Activated naive CD8-positive, alpha-beta T cell treated with anti-CD3 and anti-CD28 coated beads, Interleukin-2, amount 10 ng/mL, durations not matched to agents 7 days and 5 days (primary cell): ENCODE measurements around the gene KRTAP20-1. TPM values are rescaled to one million over a fixed set of nuclear protein-coding genes. Genes with fewer than 3 reads are reported as not detected.

Experiments
- ATAC-seq: fragments of 150-1000 bp; cut with Tn5 transposase; one replicate; pipeline ENCODE4 v1.10.0; 2021; ENCODE audit warnings: low read depth, moderate library complexity
- POLR2A ChIA-PET: fragments of 350-600 bp; sonication (Branson Sonifier 250); formaldehyde crosslinking; loops from one replicate; lab custom pipeline; 2021; ENCODE audit warnings: antibody characterized with exemption; lab: Charles Lee
- DNase-seq: peaks from one replicate; pipeline ENCODE4 v3.0.0; 2021
- H3K27ac Mint-ChIP-seq: one replicate; pipeline ENCODE4 v1.8.0; 2022; ENCODE audit warnings: mild to moderate bottlenecking, mixed read lengths
- H3K27me3 Mint-ChIP-seq: one replicate; pipeline ENCODE4 v1.8.0; 2022; ENCODE audit warnings: mild to moderate bottlenecking, moderate library complexity, mixed read lengths
- H3K36me3 Mint-ChIP-seq: one replicate; pipeline ENCODE4 v1.8.0; 2021; ENCODE audit warnings: mild to moderate bottlenecking, mixed read lengths
- H3K4me1 Mint-ChIP-seq: one replicate; pipeline ENCODE4 v1.8.0; 2021; ENCODE audit warnings: mixed read lengths
- H3K4me3 Mint-ChIP-seq: one replicate; pipeline ENCODE4 v1.8.0; 2022; ENCODE audit warnings: mild to moderate bottlenecking, moderate library complexity, mixed read lengths
- H3K9me3 Mint-ChIP-seq: one replicate; pipeline ENCODE4 v1.8.0; 2021; ENCODE audit warnings: mixed read lengths
- total RNA-seq, 2 experiments: library from RNA; stranded (reverse); gene quantifications; one replicate each; pipeline ENCODE4 v1.2.3, GENCODE V29; 2021

The KRTAP20-1 gene, protein sequence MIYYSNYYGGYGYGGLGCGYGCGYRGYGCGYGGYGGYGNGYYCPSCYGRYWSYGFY
- not detected for total RNA-seq

DNA sequence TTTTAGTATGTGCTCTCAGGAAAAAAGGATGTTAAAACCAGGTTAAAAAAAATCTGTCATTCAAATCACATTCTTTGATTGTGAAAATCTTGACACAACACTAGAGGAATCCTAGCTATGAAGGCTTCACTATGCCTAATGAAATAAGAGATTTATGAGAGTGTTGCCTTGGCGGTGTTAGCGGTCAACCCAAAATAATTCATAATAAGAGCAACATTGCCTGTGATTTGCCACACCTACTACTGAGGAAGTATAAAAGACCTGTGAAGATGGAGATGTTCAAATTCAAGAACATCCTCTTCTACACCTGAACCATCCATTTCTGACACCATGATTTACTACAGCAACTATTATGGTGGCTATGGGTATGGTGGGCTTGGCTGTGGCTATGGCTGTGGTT, at the start of gene KRTAP20-1:
TSS of gene KRTAP20-1 (plus strand) at position 301 of the 400 bp plus-strand sequence. CDS start at position 331, 30 bp downstream.
- Mint-ChIP-seq H3K36me3 (no peaks in the 10 kb centered on the region), H3K27ac (no peak within 1 kb of the TSS), H3K9me3 (peaks cover 6% of the 10 kb centered on the region), H3K4me1 (no peaks in the 10 kb centered on the region), H3K27me3 (no peaks in the 10 kb centered on the region), H3K4me3 (no peak within 1 kb of the TSS)
- DNase-seq, result no peak
- ATAC-seq, result no peak
- POLR2A ChIA-PET, result no interaction called here

DNA sequence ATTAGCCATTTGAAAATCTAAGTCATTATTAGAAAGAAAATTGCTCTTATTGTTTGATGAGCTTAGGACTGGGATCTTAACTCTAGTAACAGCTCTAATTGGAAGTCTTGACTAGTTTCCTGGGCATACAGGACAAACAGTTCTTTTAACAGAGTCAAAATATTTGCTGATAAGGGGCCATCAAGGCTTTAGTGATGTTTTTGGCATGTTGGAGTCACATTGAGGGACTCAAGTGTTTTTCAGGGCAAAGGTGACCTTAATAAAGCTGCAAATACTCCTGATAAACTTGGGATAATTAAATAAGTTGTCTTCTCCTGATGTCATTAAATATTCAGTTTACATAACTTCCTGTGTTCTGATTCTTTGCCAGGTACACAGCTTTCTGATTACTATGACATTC, 48.6 kb upstream of the KRTAP20-1 start:
- DNase-seq (no peak), ATAC-seq (no peak)
- H3K4me1 Mint-ChIP-seq, result no peaks in the 10 kb centered on the region
- H3K4me3 Mint-ChIP-seq, result no peak overlapping the region
- peaks cover 1% of the 10 kb centered on the region for H3K9me3 Mint-ChIP-seq
- no peaks in the 10 kb centered on the region for H3K27me3 Mint-ChIP-seq
- H3K27ac Mint-ChIP-seq, result no peak overlapping the region
- H3K36me3 Mint-ChIP-seq, result no peaks in the 10 kb centered on the region
- POLR2A ChIA-PET, result no interaction called here

DNA sequence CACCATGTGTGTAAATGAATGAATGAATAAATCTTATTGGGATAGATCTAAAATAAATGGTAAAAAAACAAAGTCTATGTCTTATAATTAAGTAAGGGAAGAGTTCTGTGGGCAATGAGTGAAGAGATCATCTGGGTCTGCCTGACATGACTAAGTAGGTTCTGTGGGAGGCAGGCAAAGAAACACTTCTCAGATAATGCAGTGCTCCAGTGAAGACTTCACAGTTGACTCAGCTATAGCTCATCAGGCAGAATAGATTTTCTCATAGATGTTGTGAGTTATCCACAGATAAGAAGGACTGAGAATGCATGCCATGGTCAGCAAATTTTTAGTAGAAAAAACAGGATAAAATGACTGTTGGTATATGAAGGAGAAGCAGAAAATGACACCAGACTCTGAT, 38.5 kb upstream of the KRTAP20-1 start:
- no peak overlapping the region for H3K27ac Mint-ChIP-seq
- H3K4me3 Mint-ChIP-seq, result no peak overlapping the region
- H3K27me3 Mint-ChIP-seq, result no peaks in the 10 kb centered on the region
- ATAC-seq (no peak), DNase-seq (no peak)
- no peaks in the 10 kb centered on the region for H3K4me1 Mint-ChIP-seq
- H3K36me3 Mint-ChIP-seq, result no peaks in the 10 kb centered on the region
- H3K9me3 Mint-ChIP-seq, result peaks cover 2% of the 10 kb centered on the region
- POLR2A ChIA-PET, result no interaction called here

DNA sequence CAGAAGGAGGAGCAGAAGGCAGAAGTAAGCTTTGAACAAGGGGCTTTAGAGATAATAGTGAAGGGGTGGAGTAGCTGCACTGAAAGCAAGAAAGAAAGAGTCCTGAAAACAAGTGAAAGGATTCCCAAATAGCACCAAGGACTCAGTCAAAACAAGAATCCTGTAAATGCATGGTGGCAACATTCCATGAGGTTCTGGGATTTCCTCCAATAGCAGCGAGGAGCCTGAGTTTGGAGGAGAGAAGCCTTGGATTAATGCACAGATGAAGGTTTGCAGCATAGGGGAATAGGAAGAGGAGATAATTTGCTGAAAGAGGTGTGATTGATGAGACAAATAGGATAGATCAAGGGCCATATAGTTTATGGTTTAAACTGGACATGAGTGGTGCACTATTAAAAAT, 36.9 kb upstream of the KRTAP20-1 start:
- no peaks in the 10 kb centered on the region for H3K36me3 Mint-ChIP-seq
- DNase-seq, result no peak
- POLR2A ChIA-PET, result no interaction called here

DNA sequence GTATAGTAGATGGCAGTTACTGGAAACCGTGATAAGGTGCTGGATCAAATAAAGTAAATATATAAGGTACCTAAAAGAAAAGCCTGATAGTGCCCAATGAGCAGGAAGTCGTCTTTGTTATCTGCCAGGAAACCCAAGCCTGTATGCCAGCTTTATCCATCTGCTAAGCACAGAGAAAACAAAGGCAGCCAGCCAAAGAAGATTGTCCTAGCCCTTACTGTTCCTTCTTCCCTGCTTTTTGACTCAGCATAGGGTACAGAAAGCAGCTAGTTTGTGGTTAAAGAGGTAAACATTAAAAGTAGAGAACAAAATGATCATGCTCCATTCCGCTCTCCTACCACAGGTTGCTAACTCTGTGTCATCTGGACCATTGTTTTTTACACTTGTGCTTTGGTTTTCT, 36.1 kb upstream of the KRTAP20-1 start:
- POLR2A ChIA-PET, result no interaction called here

More for the DNA sequence above, 36.9 kb upstream of the KRTAP20-1 start:
- no peak for ATAC-seq
- no peaks in the 10 kb centered on the region for H3K4me1 Mint-ChIP-seq
- H3K27me3 Mint-ChIP-seq, result no peaks in the 10 kb centered on the region
- H3K9me3 Mint-ChIP-seq, result peaks cover 2% of the 10 kb centered on the region
- no peak overlapping the region for H3K27ac Mint-ChIP-seq
- H3K4me3 Mint-ChIP-seq, result no peak overlapping the region

DNA sequence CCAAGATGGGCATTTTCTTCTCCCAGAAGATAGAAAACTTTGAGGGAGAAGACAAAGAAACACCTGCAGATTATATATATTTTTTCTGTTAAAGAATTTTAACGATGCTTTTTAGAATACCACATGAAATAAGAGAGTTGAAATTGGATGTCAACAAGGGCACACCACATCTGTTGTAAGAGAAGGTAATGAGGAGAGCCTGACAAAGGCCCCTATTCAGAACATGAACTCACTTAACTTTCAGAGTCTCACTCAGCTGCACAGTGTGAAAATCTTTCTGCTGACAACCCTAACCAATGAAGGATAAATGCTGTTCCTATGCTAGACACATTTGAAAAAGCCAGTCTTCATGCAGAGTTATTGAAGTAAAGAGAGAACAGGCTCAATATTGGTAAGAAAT, 33.4 kb upstream of the KRTAP20-1 start:
- H3K4me3 Mint-ChIP-seq, result no peak overlapping the region
- no peak overlapping the region for H3K27ac Mint-ChIP-seq
- no peaks in the 10 kb centered on the region for H3K4me1 Mint-ChIP-seq
- ATAC-seq (no peak), DNase-seq (no peak)
- no peaks in the 10 kb centered on the region for H3K27me3 Mint-ChIP-seq
- H3K36me3 Mint-ChIP-seq, result no peaks in the 10 kb centered on the region
- H3K9me3 Mint-ChIP-seq, result no peaks in the 10 kb centered on the region
- POLR2A ChIA-PET, result no interaction called here

More for the DNA sequence above, 36.1 kb upstream of the KRTAP20-1 start:
- no peak for ATAC-seq
- Mint-ChIP-seq H3K4me1 (no peaks in the 10 kb centered on the region), H3K36me3 (no peaks in the 10 kb centered on the region), H3K27ac (no peak overlapping the region), H3K4me3 (no peak overlapping the region), H3K27me3 (no peaks in the 10 kb centered on the region), H3K9me3 (peaks cover 2% of the 10 kb centered on the region)
- no peak for DNase-seq

DNA sequence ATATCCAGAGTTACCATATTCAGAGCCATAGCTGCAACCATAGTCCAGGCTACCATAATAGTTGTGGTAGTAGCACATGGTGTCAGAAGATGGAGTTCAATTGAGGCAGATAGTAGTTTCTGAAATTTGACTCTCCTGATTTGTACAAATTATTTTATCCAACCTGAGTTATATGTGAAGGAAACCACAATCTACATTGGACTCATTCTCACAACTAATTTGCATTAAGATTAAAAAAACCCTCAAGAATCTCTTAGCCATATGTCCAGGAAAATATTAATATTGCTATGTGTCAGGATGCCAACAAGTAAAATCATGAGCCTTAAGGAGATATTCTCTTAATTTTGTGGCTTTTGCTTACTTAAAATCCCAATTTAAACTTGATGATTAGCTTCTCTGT, 25.9 kb upstream of the KRTAP20-1 start, which contains the start of gene KRTAP22-2:
TSS of gene KRTAP22-2 (minus strand) at position 101 of the 400 bp plus-strand sequence.
- Mint-ChIP-seq H3K4me3 (no peak within 1 kb of the TSS), H3K36me3 (no peaks in the 10 kb centered on the region), H3K27ac (no peak within 1 kb of the TSS), H3K4me1 (no peaks in the 10 kb centered on the region), H3K9me3 (no peaks in the 10 kb centered on the region), H3K27me3 (no peaks in the 10 kb centered on the region)
- no peak for DNase-seq
- POLR2A ChIA-PET, result no interaction called here
- no peak for ATAC-seq

DNA sequence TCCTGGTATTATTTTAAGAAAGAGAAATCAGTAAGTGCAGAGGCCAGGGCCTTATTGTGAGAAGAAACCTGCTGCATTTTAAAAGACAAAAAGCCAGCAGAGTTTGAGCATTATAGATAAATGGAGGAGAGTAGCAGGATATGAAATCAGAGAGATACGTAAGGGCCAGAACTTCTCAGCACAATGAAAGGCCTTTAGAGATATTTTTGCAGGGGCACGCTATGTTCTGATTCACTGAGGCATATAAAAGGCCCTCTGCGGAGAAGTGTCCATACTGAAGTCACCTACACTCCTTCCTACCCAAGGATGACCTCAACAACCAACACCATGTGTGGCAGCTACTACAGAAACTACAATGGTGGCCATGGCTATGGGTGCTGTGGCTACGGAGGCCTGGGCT, 24.1 kb upstream of the KRTAP20-1 start, which contains the start of gene KRTAP6-3:
TSS of gene KRTAP6-3 (plus strand) at position 301 of the 400 bp plus-strand sequence. CDS start at position 307, 6 bp downstream.
- no peak within 1 kb of the TSS for H3K4me3 Mint-ChIP-seq
- no peaks in the 10 kb centered on the region for H3K36me3 Mint-ChIP-seq
- peaks cover 2% of the 10 kb centered on the region for H3K9me3 Mint-ChIP-seq
- POLR2A ChIA-PET, result no interaction called here
- ATAC-seq, result no peak
- no peak for DNase-seq
- no peaks in the 10 kb centered on the region for H3K4me1 Mint-ChIP-seq
- no peak within 1 kb of the TSS for H3K27ac Mint-ChIP-seq
- H3K27me3 Mint-ChIP-seq, result no peaks in the 10 kb centered on the region

DNA sequence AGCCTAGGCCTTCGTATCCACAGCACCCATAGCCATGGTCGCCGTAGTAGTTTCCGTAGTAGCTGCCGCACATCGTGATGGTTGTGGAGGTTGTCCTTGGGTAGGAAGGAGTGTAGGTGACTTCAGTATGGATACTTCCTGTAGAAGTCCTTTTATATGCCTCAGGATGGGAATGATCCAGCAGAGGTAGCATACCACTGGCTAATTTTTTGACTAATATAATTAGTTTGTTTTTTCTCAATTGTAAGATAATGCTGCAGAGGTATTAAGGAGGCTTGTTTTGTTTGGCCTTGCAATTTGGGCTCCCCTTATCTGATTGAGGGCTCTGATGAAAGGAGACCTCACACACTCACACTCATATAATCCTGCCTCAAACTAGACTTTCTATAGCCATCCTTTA, 17.4 kb upstream of the KRTAP20-1 start, which contains the start of gene KRTAP6-2:
TSS of gene KRTAP6-2 (minus strand) at position 101 of the 400 bp plus-strand sequence. CDS start at position 73, 28 bp downstream.
- Mint-ChIP-seq H3K27ac (no peak within 1 kb of the TSS), H3K4me1 (no peaks in the 10 kb centered on the region), H3K9me3 (peaks cover 6% of the 10 kb centered on the region), H3K4me3 (no peak within 1 kb of the TSS), H3K36me3 (no peaks in the 10 kb centered on the region), H3K27me3 (no peaks in the 10 kb centered on the region)
- DNase-seq (no peak), ATAC-seq (no peak)
- POLR2A ChIA-PET, result no interaction called here

DNA sequence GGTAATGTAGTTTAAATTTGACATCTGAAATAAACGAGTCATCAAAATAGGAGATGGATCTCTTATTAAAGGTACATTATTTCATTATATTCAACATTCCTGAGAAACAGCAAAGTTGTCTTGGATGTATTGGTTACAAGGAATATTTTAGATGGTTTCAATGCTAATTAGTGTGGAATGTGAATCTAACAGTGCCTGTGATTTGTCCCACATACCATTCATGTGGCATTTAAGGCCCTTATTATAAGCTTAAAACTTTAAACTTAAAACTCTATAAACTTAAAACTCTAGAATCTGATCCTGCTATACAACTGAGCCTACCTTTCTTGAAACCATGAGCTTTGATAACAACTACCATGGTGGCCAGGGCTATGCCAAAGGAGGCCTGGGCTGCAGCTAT, 15.4 kb upstream of the KRTAP20-1 start, which contains the start of gene KRTAP22-1:
TSS of gene KRTAP22-1 (plus strand) at position 301 of the 400 bp plus-strand sequence.
- Mint-ChIP-seq H3K27ac (no peak within 1 kb of the TSS), H3K27me3 (no peaks in the 10 kb centered on the region), H3K36me3 (no peaks in the 10 kb centered on the region), H3K9me3 (peaks cover 6% of the 10 kb centered on the region), H3K4me1 (no peaks in the 10 kb centered on the region), H3K4me3 (no peak within 1 kb of the TSS)
- DNase-seq (no peak), ATAC-seq (no peak)
- POLR2A ChIA-PET, result no interaction called here

DNA sequence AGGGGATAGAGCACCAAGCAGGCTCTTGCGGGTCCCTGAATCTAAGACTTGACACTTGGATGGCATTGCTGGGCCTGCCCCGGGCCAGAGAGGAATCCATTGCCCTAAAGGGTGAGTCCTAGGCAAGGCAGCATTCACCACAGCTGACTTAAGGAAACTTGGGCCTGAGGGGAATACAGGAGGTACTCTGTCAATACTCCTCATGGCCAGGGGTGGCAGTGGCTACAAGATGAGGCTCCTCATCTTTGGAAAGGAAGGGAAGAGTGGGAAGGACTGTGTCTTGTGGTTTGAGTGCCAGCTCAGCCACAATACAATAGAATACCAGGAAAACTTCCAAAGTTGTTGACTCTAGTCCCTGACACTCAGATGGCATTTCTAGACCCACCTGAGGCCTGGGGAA, 10.3 kb upstream of the KRTAP20-1 start:
- POLR2A ChIA-PET, result no interaction called here
- Mint-ChIP-seq H3K27ac (no peak overlapping the region), H3K36me3 (no peaks in the 10 kb centered on the region), H3K9me3 (peaks cover 9% of the 10 kb centered on the region), H3K4me3 (no peak overlapping the region), H3K27me3 (no peaks in the 10 kb centered on the region), H3K4me1 (no peaks in the 10 kb centered on the region)
- ATAC-seq (no peak), DNase-seq (no peak)

DNA sequence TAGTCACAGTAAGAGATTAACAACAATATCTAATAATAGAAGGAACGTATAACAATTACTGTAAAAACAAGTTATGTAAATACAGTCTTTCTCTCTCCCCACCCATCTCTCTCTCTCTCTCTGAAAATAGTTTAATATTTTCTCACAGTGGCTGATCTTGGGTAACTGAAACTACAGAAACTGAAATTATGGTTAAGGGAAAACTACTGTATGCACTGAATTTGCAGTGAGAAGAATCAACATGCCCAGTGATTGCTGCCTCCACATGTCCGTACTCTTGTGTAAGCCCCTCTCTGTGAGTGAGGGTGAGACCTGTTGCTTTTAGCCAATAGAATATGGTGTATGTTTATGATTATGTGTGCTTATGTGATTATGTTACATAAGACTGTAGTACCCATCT, 4.1 kb upstream of the KRTAP20-1 start:
- no peak for ATAC-seq
- H3K4me1 Mint-ChIP-seq, result no peaks in the 10 kb centered on the region
- H3K9me3 Mint-ChIP-seq, result peaks cover 9% of the 10 kb centered on the region
- DNase-seq, result no peak
- no peak overlapping the region for H3K27ac Mint-ChIP-seq
- no peak overlapping the region for H3K4me3 Mint-ChIP-seq
- POLR2A ChIA-PET, result no interaction called here
- H3K27me3 Mint-ChIP-seq, result no peaks in the 10 kb centered on the region
- H3K36me3 Mint-ChIP-seq, result no peaks in the 10 kb centered on the region

DNA sequence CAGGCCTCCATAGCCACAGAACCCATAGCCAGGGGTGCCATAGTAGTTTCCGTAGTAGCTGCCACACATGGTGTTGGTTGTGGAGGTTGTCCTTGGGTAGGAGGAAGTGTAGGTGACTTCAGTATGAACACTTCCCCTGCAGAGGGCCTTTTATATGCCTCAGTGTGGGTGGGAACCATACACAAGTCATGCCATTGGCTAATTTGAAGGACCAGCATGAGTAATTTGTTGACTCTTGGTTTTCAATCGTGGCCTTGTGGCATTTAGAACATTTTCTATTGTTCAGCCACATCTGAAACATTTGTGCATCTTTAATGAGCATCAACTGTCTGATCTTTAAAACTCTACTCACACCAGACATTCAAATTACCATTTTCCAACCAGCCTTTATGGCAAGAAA, 2.4 kb upstream of the KRTAP20-1 start, which contains the start of gene KRTAP6-1:
TSS of gene KRTAP6-1 (minus strand) at position 95 of the 400 bp plus-strand sequence. CDS start at position 69, 26 bp downstream.
- no peak within 1 kb of the TSS for H3K27ac Mint-ChIP-seq
- DNase-seq (no peak), ATAC-seq (no peak)
- no peak within 1 kb of the TSS for H3K4me3 Mint-ChIP-seq
- POLR2A ChIA-PET, result no interaction called here
- no peaks in the 10 kb centered on the region for H3K4me1 Mint-ChIP-seq
- no peaks in the 10 kb centered on the region for H3K27me3 Mint-ChIP-seq
- peaks cover 9% of the 10 kb centered on the region for H3K9me3 Mint-ChIP-seq
- H3K36me3 Mint-ChIP-seq, result no peaks in the 10 kb centered on the region

DNA sequence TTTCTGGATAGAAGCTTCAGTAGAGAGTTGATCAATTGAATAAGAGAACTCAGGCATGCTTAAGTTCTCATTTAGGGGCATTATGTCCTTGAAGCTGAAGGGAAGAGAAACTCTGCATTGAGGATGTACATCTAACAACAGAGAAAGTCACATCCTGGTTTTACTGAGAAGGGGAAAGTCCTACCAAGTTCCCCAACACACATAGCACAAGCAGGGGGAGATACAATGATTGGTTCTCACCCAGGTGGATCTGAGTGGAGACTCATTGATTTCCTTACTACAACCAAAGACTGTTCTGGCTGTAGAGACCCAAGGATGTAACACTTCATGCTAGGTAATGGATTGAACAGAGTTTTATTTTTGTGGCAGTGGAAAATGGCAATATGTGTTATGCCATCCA, 1.0 kb upstream of the KRTAP20-1 start:
- Mint-ChIP-seq H3K36me3 (no peaks in the 10 kb centered on the region), H3K27me3 (no peaks in the 10 kb centered on the region), H3K9me3 (peaks cover 9% of the 10 kb centered on the region), H3K27ac (no peak overlapping the region), H3K4me3 (no peak overlapping the region), H3K4me1 (no peaks in the 10 kb centered on the region)
- ATAC-seq (no peak), DNase-seq (no peak)
- POLR2A ChIA-PET, result no interaction called here
